ENCODE measurements around the gene CDH13. TPM values are rescaled to one million over a fixed set of nuclear protein-coding genes. Genes with fewer than 3 reads are reported as not detected.

CDH13 gene
- total and polyA plus RNA-seq, 2 of the 8 experiments (the other 6 are each of a cell fraction or from before 2014, with no cell fraction given): 2.3 to 2.4 TPM

GRCh38 chr16:82646504-82646903 lies 19.7 kb downstream of the CDH13 start (continued):
- no peak for TF ChIP-seq RNF2 (IDR thresholded peaks at IDR 0.05; ENCODE audit: borderline replicate concordance, low read depth, low read length, missing control alignments, poor library complexity, severe bottlenecking)
- no peak for TF ChIP-seq NRF1 (IDR thresholded peaks at IDR 0.05; ENCODE audit: low read depth, low read length)
